ENCODE measurements around the gene EXD3. TPM values are rescaled to one million over a fixed set of nuclear protein-coding genes. Genes with fewer than 3 reads are reported as not detected.

EXD3 gene
- total RNA-seq, 4 donors from 2014 or later = 8.3 to 22.3 (median 14.2) TPM

DNA sequence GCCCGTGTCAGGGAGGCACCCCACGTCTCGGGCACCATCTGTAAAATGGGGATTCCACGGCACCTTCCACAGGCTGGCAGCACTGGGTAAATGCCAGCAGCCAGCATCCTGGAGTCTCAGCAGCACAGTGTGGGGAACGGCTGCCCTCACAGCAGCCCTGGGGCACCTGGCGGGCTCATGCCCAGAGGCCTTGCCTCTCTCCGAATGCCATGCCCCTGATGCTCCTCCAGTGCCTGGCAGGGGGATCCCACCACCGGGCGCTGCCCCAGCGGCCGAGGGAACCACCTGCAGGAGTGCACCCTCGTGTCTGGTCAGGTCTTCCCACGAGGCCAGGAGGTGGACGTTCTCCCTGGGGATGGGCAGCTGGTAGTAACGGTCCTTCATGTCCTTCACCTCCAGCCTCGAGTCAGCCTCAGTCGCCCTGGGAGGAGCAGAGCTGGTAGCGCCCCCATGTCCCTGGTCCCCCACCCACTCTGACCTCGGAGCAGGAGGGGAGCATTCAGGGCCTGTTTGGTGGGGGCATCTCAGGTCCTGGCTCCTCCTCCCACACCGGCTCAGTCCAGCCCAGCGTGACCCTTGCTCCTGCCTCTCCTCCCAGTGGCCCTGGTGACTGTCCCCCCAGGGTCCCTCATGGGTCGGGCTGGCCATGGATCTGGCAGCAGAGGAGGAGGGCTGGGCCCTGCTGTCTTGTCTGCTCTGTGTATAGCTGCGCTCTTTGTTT lies 71.0 kb downstream of the EXD3 start:
- DNase-seq (ENCODE audit: extremely low spot score) = no peak
- H3K4me1 ChIP-seq = peaks cover 5 to 17% (median 14%) of the 10 kb centered on the region in 4 donors
- H3K27me3 ChIP-seq = no peaks in the 10 kb centered on the region
- intact Hi-C loops (cut with DNase I) = no loop called here
- no peak overlapping the region for H3K27ac ChIP-seq (replicated peaks in 1 of 4)
- TF ChIP-seq, protein P1, sequence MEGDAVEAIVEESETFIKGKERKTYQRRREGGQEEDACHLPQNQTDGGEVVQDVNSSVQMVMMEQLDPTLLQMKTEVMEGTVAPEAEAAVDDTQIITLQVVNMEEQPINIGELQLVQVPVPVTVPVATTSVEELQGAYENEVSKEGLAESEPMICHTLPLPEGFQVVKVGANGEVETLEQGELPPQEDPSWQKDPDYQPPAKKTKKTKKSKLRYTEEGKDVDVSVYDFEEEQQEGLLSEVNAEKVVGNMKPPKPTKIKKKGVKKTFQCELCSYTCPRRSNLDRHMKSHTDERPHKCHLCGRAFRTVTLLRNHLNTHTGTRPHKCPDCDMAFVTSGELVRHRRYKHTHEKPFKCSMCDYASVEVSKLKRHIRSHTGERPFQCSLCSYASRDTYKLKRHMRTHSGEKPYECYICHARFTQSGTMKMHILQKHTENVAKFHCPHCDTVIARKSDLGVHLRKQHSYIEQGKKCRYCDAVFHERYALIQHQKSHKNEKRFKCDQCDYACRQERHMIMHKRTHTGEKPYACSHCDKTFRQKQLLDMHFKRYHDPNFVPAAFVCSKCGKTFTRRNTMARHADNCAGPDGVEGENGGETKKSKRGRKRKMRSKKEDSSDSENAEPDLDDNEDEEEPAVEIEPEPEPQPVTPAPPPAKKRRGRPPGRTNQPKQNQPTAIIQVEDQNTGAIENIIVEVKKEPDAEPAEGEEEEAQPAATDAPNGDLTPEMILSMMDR (IDR thresholded peaks at IDR 0.05) = no peak
- no peak for TF ChIP-seq POLR2AphosphoS5 (IDR thresholded peaks at IDR 0.05)
- no peak for TF ChIP-seq EP300 (IDR thresholded peaks at IDR 0.05)
- TF ChIP-seq POLR2A (IDR thresholded peaks at IDR 0.05; ENCODE audit: low read depth) = no peak
- H3K36me3 ChIP-seq = peaks cover 12 to 41% (median 20%) of the 10 kb centered on the region in 4 donors
- no peak overlapping the region for H3K4me3 ChIP-seq
- 95% methylated on average over 11 of the region's 23 CpGs for WGBS
- peaks cover 0 to 10% (median 3%) of the 10 kb centered on the region in 4 donors for H3K9me3 ChIP-seq

GRCh38 chr9:137350696-137351584 lies 72.0 kb downstream of the EXD3 start:
- Histone ChIP-seq H3K27ac (replicated peaks in 1 of 4) (no peak overlapping the region), H3K4me1 (peaks cover 5 to 17% (median 14%) of the 10 kb centered on the region in 4 donors), H3K4me3 (no peak overlapping the region), H3K9me3 (peaks cover 0 to 10% (median 3%) of the 10 kb centered on the region in 4 donors), H3K36me3 (peaks cover 18 to 40% (median 26%) of the 10 kb centered on the region in 4 donors), H3K27me3 (no peaks in the 10 kb centered on the region)
- DNase-seq (ENCODE audit: extremely low spot score) = no peak
- TF ChIP-seq POLR2A (IDR thresholded peaks at IDR 0.05; ENCODE audit: low read depth) = no peak
- no peak for TF ChIP-seq POLR2AphosphoS5 (IDR thresholded peaks at IDR 0.05)
- TF ChIP-seq, protein P1 (IDR thresholded peaks at IDR 0.05) = no peak
- TF ChIP-seq EP300 (IDR thresholded peaks at IDR 0.05) = no peak
- 99% methylated on average over 11 of the region's 30 CpGs for WGBS
- intact Hi-C loops (cut with DNase I) = no loop called here

GRCh38 chr9:137349471-137350033 lies 73.4 kb downstream of the EXD3 start:
- Histone ChIP-seq H3K9me3 (peaks cover 0 to 10% (median 3%) of the 10 kb centered on the region in 4 donors), H3K4me1 (peaks cover 5 to 14% (median 8%) of the 10 kb centered on the region in 4 donors), H3K27me3 (no peaks in the 10 kb centered on the region), H3K36me3 (peaks cover 18 to 42% (median 30%) of the 10 kb centered on the region in 4 donors), H3K27ac (replicated peaks in 1 of 4) (no peak overlapping the region), H3K4me3 (no peak overlapping the region)
- intact Hi-C loops (cut with DNase I) = no loop called here
- no peak for DNase-seq (ENCODE audit: extremely low spot score)
- WGBS = 93% methylated on average over 15 of the region's 27 CpGs
- TF ChIP-seq POLR2A (IDR thresholded peaks at IDR 0.05; ENCODE audit: low read depth) (no peak), EP300 (IDR thresholded peaks at IDR 0.05) (no peak), POLR2AphosphoS5 (IDR thresholded peaks at IDR 0.05) (no peak)
- TF ChIP-seq, protein P1 (IDR thresholded peaks at IDR 0.05) = no peak

DNA sequence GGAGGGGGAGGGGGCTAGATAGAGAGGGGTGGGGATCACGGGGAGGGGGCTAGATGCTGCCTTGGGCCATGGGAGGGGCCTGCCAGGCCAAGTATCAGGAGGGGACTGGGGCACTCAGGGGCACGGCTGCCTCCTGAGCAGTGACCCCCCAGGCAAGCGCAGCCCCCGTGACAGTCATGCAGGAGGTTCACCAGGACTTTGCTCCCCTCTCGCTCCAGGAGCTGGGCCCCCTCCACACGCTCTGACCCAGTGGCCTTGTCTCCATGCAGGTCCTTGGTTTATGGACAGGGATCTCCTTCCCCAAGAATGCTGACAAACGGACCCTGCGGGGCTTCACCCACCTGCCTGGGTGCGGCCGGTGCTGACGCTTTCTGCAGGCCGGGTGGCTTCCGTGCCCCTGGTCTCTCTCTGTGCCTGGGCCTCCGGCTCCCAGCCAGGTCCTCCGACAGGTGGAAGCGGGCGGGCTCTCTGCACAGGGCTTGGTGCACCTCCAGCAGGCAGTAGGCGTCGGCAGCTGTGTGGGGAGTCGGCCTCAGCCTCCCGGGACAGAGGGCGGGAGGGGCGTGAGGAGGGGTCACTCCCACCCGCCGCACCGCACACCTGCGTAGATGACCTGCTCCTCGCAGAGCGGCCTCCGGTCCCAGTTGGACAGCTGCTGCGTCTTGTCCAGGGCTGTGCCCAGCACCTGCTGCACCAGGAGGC lies 74.0 kb downstream of the EXD3 start:
- intact Hi-C loops (cut with DNase I) = no loop called here
- Histone ChIP-seq H3K4me3 (no peak overlapping the region), H3K27ac (replicated peaks in 1 of 4) (no peak overlapping the region), H3K9me3 (peaks cover 0 to 10% (median 3%) of the 10 kb centered on the region in 4 donors), H3K36me3 (peaks cover 18 to 46% (median 32%) of the 10 kb centered on the region in 4 donors), H3K4me1 (peaks cover 0 to 7% (median 2%) of the 10 kb centered on the region in 4 donors), H3K27me3 (no peaks in the 10 kb centered on the region)
- TF ChIP-seq, protein P1 (IDR thresholded peaks at IDR 0.05) = no peak
- no peak for TF ChIP-seq POLR2AphosphoS5 (IDR thresholded peaks at IDR 0.05)
- no peak for TF ChIP-seq EP300 (IDR thresholded peaks at IDR 0.05)
- TF ChIP-seq POLR2A (IDR thresholded peaks at IDR 0.05; ENCODE audit: low read depth) = no peak
- 83% methylated on average over 4 of the region's 31 CpGs for WGBS
- no peak for DNase-seq (ENCODE audit: extremely low spot score)

Measured in esophagus muscularis mucosa (tissue), 4 donors.